DMS53 (cell line): ENCODE results near the gene PRR9.
A peak's percentile ranks its signal among the peaks of the same experiment; 100 is the strongest.
"Not testable (repeated sequence)": the region's sequence is repeated elsewhere in the genome, so short reads cannot be mapped to it uniquely, and the experiment has no call there.

ENCODE experiments used
- DNase-seq: peaks from one replicate; lab custom pipeline; 2025; lab: John Stamatoyannopoulos, UW

The PRR9 gene, protein sequence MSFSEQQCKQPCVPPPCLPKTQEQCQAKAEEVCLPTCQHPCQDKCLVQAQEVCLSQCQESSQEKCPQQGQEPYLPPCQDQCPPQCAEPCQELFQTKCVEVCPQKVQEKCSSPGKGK

DNA sequence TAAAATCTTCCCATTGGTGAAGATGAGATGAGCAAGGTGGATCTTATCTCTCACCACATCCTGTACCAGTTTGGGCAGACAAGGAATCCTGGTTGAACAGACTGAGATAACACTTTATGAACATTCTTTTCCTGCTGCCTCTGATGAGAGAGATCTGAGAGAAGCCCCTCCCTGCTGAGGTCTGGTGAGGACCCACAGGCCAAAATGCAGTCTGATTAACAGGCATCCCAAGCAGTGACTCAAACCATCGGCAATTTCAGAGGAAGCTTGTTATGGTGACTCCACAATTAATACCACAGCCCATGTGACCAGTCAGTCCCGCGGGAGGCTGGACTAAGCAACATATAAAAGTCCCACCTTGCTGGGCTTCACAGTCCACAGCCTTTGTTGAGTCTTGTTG lies at the start of gene PRR9:
PRR9 (plus strand) TSS at position 373 of the 400 bp plus-strand sequence. CDS start 561 bp downstream, outside the sequence.
- no peak for DNase-seq

DNA sequence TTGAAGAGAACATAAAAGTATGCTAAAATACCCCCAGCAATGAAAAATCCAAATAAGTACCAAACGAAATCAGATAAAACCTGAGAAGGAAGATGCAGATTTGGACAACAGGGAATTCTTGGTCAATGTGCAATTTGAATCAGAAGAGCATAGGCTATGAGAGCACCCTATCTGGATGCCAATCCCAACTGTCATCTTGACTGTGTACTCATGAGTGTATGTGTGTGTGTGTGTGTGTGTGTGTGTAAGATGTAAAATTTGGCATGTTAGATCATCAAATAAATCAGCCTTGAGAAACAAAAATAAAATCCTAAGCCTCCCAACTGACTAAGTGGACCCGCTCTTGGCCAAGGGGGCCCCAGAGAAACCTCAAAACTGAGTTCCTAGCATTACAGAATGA lies 48.7 kb upstream of the PRR9 start:
- DNase-seq: no peak

DNA sequence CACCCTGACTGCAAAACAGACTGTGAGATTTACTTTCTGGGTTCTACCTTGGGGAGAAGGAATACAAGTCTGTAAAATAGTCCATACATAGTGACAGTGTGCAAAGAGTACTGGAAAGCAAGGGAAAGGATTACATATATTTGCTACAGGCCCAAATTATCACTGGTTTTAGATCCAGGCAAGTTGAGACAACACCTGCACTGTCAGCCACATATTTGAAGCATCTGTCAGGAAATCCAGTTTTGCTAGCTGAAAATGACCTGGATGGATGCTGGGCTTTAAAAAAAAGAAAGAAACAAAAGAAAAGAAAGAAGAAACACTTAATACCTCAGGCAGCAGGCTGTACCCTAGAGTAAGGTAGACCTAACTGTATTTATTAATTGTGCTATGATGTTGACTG lies 42.8 kb upstream of the PRR9 start:
- DNase-seq: no peak

DNA sequence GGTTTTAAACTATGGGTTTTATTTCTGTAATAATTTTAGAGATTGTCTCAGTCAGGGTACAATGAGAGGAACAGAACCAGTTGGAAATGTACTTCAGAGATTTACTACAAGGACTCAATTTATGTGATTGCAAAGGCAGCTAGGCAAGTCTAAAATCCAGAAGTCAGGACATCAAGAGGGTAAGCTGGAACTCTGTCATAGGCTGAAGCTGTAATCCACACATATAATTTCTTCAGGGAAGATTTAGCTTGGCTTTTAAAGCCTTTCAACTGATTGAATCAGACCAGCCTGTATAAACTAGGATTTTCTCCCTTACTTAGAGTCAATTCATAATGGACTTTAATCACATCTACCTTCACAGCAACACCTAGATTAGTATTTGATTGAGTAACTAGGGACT lies 38.5 kb upstream of the PRR9 start:
- no peak for DNase-seq

DNA sequence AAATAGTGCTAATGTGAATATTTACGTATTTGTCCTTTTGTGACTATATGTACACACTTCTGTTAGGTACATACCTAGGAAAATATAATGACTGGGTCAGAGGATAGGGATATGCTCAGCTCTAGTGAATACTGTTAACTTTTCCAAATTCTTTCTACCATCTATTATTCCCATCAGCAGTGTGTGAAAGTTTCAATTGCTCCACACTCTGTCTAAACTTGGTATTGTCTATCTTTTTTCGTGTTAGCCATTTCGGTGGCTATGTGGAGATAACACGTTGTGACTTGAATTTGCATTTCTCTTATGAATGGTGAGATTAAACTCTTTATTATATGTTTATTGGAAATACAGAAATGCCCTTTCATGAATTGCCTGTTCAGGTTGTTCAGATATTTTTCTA lies 36.8 kb upstream of the PRR9 start:
- no peak for DNase-seq

DNA sequence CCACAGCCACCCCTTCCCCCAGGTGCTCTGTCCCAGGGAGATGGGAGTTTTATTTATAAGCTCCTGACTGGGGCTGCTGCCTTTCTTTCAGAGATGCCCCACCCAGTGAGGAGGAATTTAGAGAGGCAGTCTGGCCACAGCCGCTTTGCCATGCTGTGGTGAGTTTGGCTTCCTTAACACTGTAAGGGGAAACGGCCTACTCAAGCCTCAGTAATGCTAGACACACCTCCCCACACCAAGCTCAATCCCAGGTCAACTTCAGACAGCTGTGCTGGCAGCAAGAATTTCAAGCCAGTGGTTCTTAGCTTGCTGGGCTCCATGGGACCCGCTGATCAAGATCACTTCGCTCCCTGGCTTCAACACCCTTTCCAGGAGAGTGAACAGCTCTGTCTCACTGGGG lies 29.1 kb upstream of the PRR9 start:
- DNase-seq: not testable (repeated sequence)

DNA sequence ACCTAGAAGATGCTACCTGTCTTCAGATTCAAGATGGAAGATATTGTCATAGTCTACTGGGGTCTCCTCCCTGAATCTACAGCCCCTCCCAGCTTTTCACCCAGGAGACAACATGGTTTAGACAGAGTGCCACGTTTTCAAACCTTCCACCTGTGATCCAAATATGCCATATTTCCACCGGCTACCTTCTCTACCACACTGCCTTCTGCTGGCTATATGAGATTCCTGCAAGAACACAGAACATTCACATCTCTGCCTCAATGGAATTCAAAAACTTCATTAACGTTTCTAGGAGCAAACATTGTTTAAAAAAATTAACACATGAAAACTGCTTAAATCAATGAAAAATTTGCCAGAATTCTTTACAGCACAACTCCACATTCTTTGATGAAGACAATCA lies 27.0 kb upstream of the PRR9 start:
- peak; percentile 12 for DNase-seq

DNA sequence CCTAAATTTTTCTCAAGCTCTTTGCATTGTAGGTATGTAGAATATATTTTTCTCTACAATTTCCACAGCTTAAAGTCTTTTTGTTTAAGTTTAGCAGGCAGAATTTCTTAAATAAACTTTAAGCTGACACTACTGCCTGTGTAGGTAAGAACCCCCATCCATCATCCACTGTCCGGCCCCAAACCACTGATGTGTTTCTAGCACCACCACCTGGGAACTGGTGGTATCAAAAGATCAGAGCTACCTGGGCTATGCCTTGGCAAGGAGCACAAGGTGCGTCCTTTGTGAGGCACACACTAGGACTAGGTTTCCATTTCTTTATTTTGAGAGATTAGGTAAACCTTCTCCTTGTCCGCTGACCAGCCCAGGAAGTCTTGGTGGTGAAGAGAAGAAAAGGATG lies 24.7 kb upstream of the PRR9 start:
- DNase-seq: peak; percentile 34

DNA sequence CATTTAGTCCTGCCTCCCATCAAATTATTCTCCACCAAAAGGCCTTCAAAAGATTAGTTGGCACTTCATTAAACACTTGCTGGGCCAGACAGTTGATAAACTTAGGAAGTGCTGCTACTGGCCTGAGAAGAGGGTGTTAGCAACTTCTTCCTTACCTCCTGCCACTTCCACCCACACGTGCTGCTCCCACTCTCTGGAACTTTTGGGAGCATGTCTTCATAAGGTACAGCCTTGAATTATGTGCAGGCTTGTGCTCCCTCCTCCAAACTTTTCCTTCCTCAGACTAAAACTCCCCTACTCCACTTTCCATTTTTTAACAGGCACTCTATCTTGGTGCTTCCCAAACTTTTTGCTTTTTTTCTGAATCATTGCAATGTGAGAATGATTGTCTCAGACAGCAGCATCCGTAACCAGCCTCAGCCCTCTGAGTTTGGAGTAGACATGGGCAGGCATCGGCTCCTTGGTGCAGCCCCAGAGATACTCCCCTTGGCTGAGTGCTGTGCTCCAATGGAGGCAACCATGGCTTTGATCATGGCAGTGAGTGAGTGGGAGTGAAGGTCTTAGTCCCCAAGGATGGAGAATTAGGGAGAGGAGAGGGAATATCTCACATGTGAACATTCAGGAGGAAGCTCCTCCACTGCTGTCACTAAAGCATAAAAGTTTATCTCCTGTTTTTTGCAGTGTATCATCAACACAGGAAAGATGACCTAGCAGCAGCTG lies 22.9 kb upstream of the PRR9 start:
- no peak for DNase-seq

DNA sequence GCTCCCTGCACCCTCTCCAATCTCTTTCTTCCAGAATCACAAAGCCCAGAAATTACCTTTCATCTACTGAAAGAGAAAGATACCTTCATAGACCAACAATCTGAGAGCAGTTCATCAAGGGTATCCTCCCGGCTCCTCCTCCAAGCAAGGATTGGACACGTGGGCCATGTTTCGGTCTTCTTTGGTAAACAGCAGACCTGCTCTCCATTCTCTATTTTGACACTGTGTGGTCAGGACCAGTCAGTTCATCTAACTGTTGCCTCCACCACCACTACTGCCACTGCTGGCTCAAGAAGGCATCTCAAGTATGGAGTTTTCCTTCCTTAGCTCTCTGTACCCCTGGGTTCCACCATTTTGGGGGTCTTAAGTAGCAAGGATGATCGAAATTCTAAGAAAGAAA lies 22.2 kb upstream of the PRR9 start:
- DNase-seq: no peak

DNA sequence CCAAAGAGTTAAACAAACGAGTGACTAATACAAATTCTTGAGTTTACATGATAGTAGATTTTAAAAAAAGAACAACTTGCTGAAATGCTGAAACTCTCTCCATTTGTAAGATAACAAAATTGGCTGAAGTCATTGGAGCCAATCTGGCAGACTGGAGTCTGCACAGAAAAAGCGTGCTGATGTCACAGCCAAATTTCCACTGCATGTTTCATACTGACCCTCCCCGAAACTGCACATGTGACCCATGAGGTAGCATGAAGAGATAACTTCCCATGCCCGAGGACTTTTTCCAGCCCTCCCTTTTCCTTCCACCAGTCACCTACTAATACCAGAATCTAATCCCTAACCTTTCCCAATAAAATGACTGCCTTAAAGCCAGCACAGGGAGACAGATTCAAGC lies 15.4 kb upstream of the PRR9 start:
- DNase-seq: no peak

DNA sequence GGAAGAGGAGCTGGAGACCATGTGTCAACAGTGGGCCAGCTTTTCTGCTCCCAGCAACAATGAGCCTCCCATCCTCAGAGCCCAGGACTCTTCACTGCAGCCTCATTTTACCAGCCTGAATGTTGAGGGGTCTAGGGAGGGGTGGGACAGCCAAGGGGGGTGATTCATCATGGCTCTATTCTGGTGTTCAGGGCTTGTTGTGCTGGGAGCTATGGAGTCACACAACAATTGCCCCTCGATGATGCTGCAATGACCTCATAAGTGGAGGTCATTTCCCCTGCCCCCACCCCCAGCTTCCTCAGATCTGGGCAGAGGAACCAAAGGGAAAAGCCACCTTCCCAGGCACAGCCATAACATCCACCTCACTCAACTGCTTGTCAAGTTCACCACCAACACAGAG lies 14.3 kb upstream of the PRR9 start, which contains the start of gene LELP1:
LELP1 (plus strand) TSS at position 301 of the 400 bp plus-strand sequence. CDS start 1,278 bp downstream, outside the sequence.
- no peak for DNase-seq

DNA sequence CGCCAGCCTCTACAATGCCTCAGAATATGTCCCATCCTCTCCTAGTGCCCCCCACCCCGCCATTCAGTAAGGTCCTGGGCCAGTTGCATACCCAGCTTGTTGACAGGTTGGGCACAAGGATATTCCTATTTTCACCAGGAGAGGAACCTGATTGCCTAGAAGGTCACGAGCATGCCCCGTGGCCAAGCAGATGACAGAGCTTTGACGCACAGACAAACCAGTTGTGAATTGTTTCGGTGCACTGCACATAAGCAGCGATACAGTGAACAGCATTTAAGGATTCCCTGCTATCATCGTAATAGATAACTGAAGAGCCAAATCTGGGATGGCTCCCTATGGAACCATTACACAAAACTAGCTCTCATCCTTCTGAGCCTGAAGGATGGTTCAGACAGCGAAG lies 10.8 kb upstream of the PRR9 start:
- DNase-seq: no peak

DNA sequence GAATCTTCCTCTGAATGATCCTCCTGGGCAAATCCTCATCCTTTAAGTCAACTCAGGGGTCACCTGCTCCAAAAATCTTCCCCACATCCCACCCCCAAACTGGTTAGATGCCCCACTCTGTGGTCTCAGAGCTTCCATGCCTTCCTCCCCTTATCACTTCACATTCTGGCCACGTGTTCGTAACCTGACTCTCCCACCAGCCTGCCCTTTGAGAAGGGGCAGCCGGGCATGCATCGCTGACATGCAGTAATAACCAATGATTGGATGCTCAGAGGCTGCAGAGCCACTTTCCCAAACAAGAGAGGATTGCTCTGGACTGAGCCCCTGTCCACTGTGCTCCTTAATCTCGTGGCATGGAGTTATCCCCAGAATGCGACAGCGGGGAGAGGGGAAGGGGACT lies 7.2 kb upstream of the PRR9 start:
- no peak for DNase-seq

DNA sequence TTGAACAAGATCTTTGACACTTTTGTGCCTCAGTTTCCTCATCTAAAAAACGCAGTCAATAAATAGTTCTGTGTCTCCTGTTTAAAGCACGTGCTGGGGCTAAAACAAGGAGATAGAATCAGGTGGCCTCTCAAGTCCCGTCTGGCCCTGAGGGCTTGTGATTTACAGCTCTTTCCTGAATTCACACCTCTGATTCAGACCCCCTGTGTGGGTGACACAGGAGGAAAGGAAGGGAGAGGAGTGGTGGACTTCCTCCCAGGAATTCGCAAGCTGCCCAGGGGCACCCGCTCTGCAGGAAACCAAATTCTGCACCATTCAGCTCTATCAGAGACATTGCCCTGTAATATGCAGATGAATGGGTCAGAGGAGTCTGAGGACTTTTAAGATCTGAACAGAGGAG lies 5.2 kb upstream of the PRR9 start:
- DNase-seq: no peak

DNA sequence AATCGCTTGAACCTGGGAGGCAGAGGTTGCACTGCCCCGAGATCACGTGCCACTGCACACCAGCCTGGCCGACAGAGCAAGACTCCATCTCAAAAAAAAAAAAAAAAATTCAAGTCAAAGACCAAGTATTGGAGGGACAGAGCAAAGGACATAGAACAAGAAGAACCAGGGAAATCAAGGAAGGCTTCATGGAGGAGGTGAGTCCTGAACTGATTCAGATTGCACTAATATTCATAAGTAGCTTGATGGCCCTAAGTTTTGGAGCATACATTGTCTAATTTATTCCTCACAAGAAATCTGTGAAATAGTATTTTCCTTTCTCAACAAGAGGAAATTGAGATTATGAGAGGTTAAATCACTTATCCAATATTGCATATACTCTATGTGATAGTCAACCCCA lies 3.9 kb upstream of the PRR9 start:
- no peak for DNase-seq

DNA sequence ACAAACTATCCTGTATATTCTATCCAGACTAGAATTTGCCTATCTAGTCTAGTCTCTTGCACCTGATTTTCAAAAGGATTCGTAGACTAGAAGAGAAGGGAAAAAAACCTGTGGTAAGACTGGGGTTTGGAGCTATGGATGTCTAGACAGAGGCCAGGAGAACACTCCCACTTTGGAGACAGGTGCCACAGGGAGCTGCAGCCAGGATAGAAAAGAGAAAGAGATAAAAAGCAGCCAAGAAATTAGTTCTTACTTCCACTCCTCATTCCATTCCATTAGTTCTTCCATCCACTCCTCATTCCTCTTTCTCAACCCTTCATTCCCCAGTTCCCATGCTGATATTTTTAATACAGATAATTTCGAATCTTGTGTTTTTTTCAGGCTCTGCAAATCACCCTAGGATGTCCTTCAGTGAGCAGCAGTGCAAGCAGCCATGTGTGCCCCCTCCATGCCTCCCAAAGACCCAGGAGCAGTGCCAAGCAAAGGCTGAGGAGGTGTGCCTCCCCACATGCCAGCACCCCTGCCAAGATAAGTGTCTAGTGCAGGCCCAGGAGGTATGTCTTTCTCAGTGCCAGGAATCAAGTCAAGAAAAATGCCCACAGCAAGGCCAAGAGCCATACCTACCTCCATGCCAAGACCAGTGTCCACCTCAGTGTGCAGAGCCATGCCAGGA lies 496 bp downstream of the PRR9 start:
- no peak for DNase-seq

DNA sequence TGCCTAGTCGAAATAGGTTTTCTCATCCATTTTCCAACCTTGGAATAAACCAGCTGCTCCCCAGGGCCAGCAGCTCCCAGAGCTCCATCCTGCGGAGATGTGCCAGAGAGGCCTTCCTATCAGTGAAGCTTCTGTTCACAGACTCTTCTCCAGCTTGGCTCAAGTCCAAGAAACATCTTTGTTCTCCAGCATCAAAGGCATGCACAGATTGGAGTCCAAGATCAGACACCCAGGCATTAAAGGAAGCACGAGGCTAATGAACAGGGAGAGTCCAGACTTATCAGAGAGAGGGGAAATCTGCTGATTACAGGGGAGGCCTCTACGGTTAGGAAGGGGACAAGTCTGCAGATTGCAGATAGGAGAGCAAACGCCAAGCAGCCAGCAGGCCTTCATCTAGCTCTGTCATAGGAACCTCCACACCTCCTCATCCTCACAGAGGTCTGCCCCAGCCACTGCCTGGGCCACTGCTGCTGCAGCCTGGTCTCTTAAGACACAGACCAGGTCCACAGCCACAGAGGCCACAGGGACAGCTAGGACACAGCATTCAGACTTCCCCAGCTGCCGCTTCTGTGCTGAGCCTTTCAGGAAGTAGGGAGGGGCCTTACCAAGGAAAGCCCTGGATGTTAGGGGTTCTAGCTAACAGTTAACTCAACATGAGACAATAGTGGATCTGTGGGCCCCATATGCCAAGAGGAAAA lies 3.4 kb downstream of the PRR9 start:
- no peak for DNase-seq

DNA sequence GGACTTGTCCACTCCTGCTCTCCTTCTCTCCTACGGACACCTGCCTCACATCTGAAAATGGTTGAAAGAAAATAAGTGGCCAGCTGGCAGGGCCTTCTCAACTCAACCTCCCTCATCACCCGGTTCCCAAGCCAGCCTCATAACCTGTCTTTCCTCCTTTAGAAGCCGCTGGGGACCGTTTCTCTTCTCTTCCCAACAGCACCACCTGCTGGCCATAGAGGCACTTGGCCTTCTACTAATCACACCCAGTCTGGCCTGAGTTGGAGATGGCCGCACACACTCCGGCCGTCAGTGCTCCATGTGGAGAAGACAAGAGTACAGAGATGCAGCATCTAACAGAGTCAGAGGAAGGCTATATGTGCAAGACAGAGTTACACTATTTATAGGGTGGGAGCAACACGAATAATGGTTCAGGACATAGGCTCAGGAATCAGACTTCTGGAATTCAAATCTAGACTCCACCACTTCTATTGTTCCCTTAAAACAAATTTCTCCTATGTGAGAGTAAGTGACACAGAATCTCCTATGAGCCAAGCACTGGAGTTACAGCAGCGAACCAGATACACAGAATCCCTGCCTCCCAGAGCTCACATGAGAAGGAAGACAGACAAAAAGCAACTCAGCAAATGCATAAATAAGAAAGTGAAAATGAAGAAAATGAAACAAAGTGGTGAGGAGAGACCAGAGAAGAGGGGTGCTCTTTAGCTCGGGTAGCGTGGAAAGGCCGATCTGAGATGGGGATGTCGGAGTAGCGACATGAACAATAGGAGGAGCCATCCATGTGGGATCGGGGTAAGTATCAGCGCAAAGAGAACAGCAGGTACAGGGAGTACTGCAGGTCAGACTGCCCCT lies 5.9 kb downstream of the PRR9 start:
- peak; percentile 79 for DNase-seq

DNA sequence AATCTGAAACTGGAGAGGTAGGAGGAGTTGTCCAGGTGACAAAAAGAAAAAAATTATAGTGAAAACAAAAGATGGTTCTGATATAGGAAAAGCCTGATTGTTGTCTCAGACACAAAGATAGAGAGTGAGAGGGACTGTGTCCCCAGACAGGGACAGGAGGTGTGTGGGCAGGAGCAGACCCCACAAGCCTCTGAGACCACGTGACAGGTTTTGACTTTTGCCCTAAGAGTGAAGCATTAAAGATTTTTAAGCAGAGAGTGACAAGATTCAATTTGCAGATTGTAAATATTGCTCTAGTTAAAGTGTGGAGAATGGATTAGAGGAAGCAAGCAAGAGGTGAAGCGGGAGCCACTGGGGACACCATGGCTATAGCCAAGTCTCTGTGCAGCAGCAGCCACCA lies 10.4 kb downstream of the PRR9 start:
- no peak for DNase-seq

DNA sequence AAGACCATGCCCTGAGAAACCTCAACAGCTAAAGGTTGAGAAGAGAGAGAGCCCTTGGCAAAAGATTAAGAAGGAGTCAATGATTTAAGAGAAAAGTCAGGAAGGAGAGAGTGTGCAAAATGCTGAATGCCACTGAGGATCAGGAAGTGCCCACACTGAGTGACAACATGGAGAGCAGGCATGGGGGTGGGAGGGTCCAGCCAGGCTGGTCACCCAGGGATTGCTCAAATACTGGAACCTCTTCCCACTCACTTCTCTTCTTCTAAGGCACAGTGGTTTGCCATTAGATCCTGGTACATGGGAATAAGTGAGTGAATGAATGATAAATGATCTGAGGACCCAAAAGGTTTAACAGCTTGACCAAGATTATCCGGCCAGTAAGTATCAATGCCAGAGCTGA lies 11.1 kb downstream of the PRR9 start:
- DNase-seq: no peak
